GM04504 (cell line): ENCODE results near the gene TRPV5.

Experiments used
- DNase-seq: peaks from one replicate; pipeline ENCODE4 v3.0.0-alpha.2; 2012; ENCODE audit warnings: low read depth

The TRPV5 gene

DNA sequence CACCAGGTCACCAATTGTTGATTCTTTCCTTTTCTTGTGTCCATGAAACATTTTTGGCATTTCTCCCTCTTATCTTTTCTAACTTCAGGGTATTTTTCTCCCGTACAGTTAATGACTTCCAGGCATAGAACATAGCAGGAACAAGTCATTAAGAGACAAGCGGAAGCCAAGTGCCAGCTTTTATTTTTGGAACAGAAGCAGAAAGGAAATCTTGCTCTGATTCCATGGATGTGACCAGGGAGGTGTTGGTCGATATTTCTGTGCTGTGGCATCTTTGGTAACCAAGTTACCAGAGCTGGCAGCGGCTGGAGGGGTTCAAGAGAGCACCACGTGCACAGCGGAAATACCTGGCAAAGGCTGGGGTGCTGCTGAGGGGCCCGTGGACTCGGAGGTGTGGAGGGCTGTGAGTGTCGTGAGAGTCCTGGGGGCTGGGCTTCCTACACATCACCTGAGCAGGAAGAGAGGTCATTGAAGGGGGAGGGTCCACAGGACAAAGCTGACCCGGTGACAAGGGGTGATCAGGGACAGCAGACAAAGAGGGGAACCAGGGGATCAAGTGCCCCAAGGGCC, 7.5 kb upstream of the TRPV5 start:
- no peak for DNase-seq

DNA sequence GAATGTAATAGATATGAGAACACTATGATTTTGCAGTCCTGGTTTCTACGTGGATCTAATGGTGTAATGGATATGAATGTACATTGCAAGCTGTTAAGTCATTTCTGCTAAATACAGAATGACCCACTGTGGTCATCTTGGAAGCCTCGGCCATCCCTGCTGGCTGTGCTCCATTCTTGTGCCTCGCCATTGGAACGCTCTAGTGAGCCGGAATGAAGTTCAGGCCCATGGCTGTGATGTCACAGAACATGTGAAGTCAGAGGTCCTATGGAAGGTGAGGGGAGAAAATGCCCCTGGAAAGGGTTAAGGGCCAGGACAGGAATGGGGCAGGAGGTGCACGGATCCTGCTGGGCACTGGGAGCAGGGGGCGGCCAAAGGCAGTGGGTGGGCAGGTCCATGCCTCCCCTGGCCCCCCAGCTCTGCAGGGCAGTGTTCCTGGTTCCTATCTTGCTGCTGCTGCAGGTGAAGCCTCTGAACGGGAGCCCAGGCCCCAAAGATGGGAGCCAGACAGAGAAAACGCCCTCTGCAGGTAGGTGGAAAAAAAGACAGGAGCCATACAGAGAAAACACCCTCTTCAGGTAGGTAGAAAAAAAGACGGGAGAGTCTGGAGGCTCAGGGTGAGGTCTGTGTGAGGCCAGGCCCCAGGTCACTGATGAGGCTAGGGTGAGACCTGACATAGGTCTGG, 5.8 kb upstream of the TRPV5 start, which contains the start of gene LLCFC1:
LLCFC1 (plus strand) TSS at position 259 of the 685 bp plus-strand sequence; CDS start at position 397, 138 bp downstream.
- no peak for DNase-seq

DNA sequence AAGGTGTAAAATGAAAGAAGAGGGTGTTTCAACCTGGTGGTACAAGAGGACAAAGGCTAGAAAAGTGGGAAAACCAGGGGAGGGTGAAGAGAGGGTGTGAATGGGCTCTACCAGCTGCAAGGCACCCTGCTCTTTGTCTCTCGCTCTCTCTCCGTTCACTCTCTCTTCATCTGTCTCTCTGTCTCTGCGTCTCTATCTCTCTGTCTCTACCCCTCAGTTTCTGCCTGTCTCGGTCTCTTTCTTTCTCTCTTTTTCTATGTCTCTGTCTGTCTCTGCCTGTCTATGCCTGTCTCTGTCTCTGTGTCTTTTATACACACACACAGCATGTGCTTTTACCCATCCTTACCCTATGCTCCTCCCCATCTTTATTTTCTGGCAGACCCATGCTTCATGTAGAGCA, 5.1 kb upstream of the TRPV5 start:
- DNase-seq, result no peak

DNA sequence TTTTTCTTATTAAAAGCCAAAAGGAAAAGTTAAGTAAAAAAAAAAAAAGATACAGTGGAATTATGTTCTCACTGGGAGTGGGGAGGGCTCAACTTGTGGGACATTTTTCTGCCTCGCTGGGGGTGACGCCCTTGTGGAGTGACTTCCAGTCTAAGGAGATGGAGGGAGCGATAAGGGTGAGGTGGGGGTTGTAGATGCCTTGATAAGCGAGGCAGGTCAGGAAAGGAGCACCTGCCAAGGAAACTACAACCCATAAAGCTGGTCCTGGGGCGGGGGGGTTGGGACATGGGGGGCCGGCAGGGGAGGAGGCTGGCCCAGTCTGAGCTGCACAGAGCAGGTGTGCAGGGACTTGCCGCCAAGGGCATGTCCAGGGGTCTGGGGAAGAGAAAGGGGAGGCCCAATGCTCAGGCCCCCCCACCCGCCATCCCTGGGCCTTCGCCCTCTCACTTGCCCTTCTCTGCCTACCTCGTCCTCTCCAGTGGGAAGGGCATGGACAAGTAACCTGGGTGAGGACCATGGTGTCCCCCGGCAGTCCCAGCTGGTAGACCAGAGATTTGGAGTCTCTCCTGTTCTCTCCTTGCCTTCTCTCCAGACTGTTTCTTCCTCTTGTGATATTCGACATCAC, 2.5 kb upstream of the TRPV5 start:
- DNase-seq, result no peak

DNA sequence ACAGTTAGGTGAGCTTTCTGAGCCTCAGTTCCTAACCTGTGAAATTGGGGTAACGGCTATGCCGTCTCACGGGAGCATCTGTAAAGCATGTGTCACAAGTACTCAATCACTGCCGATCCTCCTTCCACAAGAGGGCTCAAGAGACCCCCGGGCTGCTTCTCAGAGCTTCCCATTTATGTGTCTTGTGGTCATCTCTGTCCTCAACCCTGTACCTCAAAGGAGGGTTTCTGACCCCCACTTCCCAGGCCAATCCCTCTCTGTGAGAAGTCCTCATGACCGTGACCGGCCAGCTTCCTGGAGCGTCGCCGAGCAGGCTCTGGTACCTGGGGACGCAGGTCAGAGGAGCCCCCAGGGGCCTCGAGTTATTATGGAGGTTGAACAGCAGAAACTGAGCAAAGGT, 510 bp upstream of the TRPV5 start:
- no peak for DNase-seq

DNA sequence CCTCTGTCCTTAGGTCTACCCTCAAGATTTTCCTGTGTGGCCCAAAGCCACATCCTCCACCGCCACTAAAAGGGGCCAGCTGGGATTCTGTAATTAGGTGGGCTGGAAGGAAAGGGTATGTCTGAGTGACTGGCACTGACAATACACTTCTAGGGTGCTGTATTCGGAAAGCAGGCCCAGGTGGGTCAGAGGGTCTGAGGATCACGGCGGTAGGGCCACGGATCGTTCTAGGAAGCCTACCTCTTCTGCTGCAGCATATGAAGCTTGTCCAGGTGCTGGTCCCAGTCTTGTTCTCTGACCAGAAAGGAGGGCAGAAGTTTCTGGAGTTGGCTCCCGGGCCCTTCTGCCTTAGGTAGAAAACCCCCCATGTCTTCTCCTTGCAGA, 462 bp downstream of the TRPV5 start:
- DNase-seq, result no peak

DNA sequence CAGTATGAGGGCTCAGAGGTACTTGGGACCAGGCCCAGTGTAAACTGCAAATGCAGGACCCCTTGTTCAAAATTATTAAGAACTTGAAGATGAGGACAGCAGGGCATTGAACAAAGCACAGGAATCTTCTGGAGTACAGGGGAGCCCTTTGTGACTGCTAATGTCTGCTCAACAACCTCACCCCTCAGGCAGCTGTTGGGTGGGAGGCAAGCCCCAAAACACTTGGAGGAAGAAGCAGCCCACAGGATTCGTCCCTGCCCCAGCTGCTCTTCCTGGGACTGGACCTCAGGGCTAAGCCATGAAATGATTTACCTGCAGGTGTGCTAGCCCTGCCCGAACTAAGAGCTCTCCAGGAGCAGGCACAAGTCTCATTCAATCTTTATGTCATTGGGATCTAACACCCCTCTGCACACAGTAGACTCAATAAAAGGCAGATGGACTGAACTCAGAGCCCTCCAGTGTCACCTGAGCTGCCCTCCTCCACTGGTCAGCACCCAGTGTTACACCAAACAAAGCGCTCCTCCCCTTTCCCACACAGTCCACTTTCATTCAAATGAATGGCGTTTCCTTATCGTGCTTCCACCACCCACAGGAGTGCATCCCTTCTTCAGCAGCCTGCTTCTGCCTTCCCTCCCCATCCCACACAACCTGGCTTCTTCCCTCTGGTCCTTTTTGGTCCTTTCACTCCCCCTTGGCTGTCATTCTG, 1.0 kb downstream of the TRPV5 start:
- DNase-seq, result no peak

DNA sequence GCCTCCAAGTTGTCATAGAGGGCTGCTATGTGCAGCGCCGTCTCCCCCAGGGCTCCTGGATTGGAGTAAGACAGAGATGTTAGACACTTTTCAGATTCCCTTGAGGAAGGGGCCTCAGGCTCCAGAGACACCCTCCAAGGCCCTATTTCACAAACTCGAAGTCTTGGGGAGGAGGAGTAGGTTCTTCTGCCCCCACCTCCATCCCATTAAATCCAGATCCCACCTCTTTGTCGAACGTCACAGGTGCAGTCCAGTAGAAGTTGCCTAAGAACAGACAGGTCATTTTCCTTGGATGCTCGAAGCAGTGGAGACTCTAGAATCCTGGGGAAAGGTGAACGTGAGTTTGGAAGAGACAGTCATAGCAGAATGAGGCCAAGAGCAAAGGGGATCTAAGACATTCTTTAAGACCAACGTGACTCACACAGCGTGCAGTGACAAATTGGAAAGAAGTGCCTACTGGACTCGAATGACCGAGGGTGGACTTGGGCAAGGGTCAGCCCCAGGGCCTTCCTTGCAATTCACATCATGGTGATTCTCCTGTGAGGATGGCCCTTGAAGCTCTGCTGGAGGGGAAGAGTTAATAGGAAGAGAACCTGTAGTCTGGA, 3.3 kb downstream of the TRPV5 start:
- DNase-seq, result no peak

DNA sequence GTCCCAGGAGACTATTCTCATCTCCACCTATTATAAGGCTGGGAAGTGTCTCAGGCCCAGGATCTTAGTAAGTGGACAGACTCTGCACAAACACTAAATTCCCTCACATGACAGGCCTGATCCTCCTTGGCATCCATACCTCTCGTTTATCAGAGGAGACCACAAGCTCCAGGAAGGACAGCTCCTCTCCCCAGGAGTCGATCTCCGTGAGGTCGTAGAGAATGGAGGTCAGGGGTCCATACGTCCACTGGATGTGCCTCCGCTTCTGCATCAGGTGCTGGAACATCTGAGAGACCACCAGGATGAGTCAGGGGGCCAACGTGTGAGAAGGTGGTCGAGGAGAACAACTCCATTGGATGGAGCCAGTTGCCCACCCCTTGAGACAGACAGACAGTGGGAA, 5.6 kb downstream of the TRPV5 start:
- no peak for DNase-seq

DNA sequence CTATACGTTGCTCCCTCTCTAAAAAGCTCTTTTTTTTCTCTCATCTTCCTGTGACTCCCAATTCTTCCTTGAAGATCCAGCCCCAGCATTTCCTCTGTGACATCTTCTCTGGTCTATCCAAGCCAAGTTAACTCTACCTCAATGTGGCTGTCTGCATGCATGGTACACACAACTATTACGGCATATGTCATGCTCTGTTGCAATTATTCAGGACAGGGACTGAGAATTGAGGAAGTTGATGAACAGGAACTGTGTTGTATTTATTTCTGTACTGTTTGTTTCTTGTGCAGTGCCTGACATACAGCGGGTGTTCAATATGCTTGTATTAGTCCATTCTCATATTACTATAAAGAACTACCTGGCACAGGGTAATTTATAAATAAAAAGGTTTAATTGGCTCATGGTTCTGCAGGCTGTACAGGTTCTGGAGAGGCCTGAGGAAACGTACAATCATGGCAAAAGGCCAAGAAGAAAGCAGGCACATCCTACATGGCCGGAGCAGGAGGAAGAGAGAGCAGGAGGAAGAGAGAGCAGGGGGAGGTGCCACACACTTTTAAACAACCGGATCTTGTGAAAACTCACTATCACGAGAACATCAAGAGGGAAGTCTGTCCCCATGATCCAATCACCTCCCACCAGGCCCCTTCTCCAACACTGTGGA, 6.3 kb downstream of the TRPV5 start:
- DNase-seq, result no peak

DNA sequence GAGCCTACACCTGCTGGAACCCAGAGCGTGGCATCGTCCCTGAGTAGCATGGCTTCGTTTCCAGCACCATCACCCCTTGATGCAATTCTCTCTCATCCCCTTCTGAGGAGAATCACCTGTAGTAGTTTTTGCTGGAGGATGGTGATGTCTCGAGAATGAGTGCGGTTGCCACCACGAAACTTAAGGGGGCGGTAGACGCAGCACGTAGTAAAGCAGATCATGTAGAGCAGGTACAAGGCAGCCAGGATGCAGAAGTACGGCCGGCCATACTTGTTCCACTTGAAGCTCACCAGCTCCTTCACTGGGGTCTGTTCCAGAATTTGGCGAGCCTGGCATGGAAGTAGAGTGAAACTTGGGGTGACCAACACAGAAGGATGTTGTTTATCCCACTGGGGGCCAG, 8.1 kb downstream of the TRPV5 start:
- no peak for DNase-seq

DNA sequence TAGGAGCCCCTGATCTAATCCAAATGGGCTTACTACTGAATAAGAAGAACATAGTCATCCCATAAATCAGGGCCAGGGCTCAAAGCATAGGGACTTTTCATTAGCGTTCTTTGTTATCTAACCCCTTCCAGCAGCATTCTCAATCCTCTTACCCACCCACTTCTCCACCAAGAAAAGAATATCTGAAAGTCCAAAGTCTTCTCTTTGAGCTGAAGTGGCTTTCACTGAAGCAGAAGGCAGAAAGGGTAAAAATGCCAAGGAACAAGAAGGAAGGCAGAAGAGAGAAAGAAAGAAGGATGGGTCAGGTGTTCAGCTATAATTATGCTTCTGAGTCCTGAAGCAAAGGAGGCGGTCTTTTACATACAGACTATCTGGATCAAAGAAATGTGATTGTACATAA, 10.2 kb downstream of the TRPV5 start:
- no peak for DNase-seq

DNA sequence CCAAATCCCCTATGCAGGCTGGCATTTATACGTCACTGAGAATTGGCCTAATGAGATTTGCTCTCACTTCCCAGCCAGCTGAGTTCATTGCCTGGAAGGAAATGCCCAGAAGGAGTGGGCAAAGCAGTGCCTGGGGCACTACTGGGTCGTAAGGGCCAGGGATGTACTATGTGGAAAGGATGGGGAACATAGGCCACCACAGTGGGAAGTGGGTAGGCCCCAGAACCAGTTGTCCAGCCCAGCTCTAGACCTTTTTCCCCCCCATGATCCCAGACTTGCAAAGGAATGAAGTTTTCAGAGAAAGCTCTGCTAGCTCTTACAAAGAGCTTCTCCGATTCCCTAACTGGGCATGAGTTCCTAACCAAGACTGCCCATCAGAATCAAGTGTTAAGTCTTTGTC, 13.9 kb downstream of the TRPV5 start:
- DNase-seq, result no peak

DNA sequence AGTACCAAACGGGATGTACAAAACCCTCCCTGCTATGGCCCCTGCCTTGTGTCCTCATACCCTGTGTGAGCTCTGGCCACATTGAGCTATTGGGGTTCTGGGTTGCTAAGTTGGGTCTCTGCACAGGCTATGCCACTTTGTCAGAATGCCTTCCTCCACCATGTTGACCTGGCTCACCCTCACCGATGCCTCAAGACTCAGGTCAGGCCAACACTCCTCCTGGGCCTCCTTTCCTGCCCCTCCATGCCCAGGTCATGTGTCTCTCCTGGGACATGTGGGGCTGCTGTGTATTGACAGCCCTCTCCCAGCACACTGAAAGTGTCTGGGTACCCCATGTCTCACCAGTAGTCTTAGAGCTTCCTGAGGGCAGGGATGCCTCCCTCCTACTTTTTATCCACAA, 14.6 kb downstream of the TRPV5 start:
- no peak for DNase-seq

DNA sequence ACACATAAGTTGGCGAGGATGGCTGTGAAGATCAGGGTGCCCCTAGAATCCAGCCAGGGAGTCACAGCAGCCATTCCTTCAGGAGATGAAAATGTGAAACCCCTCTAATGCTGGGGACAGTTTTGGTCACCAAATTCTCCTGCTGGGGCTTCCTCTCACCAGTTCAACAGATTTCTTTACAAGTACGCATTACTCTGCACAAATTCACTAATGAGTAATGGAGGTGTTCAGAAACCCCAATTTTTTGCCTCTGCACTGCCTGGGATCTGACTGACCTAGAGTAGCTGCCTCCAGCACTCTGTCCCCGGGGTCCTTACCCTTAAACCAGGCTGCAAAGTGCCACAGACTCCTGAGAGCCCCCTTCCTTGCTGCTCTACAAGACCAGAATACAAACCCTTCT, 16.1 kb downstream of the TRPV5 start:
- DNase-seq, result no peak

DNA sequence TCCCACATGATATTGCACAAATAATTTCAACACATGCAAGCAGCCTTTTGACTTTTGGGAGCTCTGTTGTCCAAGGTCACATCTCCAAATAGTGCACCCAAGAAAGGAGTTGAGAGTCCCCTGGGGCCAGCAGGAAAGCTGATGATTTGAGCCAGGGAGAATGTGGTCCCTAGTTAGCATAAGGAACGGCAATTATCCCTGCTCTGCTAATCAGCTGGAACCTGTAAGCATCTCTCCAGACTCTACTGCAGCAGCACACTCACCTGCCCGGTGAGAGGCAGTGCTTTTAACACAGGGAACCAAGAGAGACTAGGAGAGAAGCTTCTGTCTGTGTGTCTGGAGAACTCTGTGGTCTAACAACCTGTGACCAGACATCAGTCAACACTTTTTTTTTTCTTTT, 17.0 kb downstream of the TRPV5 start:
- DNase-seq, result no peak

DNA sequence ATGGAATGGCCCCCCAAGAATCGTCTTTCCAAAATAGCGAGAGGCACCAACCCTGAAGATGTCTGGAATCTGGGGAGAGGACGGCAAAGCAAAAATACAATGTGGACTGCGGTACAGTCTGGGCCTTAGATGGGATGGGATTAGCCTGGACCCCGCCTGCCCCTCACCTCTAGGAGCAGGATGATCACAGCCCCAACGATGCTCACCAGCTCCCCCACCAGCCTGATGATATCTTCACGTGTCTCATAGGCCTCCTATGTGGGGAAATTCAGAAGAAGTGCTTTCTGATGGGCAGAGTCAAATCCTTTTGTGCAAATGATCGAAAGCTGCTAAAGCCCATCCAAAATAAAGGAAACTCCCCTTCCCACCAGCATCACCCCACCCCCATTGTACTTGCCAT, 18.2 kb downstream of the TRPV5 start:
- no peak for DNase-seq

DNA sequence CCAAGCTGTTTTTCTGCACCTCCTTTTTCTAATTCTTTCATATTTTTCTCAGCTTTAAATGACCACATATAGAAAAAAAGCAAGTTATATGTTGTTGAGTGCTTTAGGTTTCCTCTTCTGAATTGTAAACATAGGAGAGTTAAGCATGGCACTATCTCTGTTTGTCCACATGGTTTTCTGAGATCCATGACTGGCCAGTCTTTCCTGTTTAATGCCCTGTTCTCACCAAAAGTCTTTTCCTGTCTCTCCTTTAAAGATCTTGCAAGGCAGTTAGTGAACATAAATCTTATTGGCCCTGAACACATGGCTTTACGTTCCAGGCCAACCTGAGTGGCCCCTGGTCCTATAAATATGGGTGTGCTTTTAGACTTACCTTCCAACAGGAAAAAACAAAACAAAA, 19.4 kb downstream of the TRPV5 start:
- no peak for DNase-seq

DNA sequence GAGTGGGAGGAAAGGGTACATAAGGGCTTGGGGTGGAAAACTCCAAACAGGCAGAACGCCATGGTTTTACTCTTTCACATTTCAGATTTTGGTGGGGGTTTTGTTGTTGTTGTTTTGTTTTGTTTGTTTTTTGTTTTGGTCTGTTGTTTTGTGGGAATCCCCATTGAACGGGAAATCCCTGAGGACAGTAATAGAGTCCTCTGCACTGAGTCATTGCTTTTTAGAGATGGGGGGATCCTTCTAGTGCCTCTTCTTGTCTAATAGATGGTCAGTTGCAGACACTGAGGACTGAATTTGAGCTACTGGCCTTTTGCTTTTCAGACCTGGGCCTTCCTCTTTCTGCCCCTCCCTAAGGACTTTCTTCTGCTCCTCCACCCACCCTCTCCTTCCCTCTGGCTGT, 20.0 kb downstream of the TRPV5 start:
- DNase-seq, result no peak

DNA sequence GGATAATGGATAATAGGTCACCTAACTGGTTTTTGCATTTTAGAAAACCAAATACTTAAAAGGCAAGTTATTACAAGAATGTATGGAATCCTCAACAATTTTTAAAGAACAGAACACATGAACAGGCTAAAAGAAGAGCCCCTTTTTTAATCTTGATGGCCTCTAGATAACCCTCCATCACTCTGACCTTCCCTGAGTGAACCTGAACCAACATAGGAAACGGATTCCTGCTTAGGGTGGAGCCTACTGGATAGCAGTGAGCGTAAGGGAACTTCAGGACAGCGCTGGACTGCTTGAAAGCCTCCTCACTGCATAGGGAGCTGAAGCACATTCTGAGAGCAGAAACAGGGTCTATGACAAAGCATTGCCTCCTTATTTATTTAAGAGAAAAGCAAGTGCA, 20.5 kb downstream of the TRPV5 start:
- no peak for DNase-seq

DNA sequence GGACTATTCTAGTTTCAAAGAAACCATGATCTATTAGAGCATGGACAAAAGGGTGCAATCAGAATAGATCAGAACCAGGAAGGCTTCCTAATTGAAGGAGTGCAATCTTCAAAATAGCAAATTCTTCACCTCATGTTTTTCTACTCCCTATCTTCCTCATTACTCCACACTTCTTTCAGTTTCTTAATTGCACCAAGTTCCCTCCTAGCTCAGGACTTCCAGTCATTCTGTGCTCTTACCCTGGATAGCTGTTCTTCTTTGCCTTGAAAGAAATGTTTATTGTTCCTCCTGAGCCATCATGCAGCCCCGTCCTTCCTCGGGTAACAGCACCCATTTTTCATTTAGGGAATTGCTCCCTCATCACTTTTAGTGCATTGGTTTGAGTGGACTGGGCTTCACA, 23.1 kb downstream of the TRPV5 start:
- DNase-seq, result no peak

DNA sequence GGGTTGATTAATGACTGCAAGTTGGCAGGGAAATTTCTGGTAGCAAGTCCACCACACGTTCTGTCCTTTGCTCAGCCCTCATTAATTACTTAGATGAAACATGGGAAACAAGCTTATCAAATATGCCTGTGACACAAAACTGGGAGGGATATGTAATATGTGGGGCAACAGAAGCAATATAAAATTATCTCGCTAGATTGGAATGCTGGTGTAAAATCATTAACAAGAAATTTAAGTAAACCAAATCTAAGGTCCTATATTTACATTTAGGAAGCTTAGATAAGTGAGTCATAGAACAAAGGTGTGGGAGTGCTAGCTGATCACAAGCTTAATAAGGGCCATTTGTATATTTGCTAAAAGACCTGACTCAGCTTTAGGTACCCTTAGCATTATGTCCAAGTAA, 23.5 kb downstream of the TRPV5 start:
- DNase-seq, result no peak
